Thyroid gland (tissue), 4 donors: ENCODE results near the gene PLXNB3.

ENCODE experiments used
- CTCF ChIP-seq, 6 experiments: fragments of 200-600 bp in 3 of 6; fragments of 450-650 bp in 3 of 6; sonication (generic) in 3 of 6; IDR thresholded peaks; one replicate each; pipeline ENCODE4 v1.5.1; 2016 to 2019; ENCODE audit warnings: antibody characterized with exemption in 6 of 6, mild to moderate bottlenecking in 2 of 6, inconsistent platforms in 1 of 6, moderate library complexity in 1 of 6
- POLR2A ChIP-seq, 2 donors: fragments of 450-650 bp; IDR thresholded peaks; one replicate each; pipeline ENCODE4 v1.6.1; 2017; ENCODE audit warnings: antibody characterized with exemption in 2 of 2, mild to moderate bottlenecking in 2 of 2, moderate library complexity in 1 of 2

DNA sequence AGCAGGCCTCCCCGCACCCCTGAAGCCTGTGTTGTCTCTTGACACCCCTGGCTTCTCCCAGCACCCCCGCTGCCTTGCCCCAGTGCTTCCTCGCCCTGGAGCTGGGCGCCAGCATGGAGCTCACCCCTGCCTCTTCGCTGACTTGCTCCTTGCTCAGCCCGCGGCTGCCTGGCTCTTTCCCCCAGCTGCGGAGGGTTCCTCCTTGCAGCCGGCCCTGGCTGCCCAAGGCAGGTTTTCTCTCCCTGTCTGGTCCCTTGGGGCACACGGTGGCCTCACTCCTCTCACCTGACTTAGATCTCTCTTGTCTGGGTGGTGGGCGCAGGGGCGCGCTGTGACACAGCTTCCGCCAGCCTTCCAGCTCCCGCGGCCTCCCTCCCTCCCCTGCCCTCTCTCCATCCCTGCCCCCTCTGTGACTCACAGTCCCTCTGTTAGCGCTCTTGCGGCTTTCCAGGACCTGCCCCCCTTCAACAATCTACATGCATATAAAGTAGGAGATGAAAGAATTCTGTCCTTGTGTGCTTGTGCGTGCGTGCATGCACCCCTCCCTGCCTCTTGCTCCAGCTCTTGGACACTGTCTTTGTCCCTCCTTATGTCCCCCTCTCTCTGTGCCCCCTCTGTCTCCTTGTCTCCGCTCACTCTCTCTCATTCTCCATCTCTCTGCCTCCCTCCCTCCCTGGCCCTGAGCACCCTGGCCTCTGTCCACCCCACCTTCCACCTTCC is 2.2 kb downstream of the PLXNB3 start:
- TF ChIP-seq CTCF (IDR thresholded peaks at IDR 0.05) (no peak), POLR2A (IDR thresholded peaks at IDR 0.05) (no peak)
